NCI-H1436 (cell line): Measurements from ENCODE around the gene ZPLD1.

Experiments used
- DNase-seq: peaks from one replicate; lab custom pipeline; 2025; lab: John Stamatoyannopoulos, UW

ZPLD1 gene

GRCh38 chr3:102526865-102527264, 92.0 kb downstream of the ZPLD1 start:
- DNase-seq = no peak

- no peak for DNase-seq
Measured at GRCh38 chr3:102528727-102529126, 93.9 kb downstream of the ZPLD1 start.
